Measurements from ENCODE around the gene ZFR2. TPM values are rescaled to one million over a fixed set of nuclear protein-coding genes. Genes with fewer than 3 reads are reported as not detected.

Gene ZFR2
- total RNA-seq, 1 experiment from 2014 or later, result 1.7 TPM

DNA sequence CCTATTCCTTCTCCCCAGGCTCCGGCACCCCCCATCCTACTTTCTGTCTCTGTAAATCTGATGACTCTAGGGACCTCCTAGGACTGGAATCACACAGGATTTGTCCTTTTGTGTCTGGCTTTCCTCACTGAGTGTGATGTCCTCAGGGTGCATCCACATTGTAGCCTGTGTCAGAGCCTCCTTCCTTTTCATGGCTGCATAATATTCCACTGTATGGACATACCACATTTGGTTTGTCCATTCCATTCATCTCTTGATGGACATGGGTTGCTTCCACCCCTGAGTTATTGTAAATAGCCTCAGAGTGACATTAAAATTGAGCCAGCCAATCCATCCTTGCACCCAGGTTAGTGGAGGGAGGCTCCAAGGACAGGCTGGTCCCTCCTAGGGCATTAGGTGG, 41.3 kb upstream of the ZFR2 start:
- CTCF ChIA-PET, result no interaction called here
- H3K4me3 ChIP-seq (ENCODE audit: low read depth, low read length, poor library complexity, severe bottlenecking), result no peak overlapping the region

GRCh38 chr19:3908266-3909054, 39.6 kb upstream of the ZFR2 start:
- Histone ChIP-seq H3K4me3 (ENCODE audit: low read depth, low read length, poor library complexity, severe bottlenecking) (no peak overlapping the region), H3K9me3 (ENCODE audit: low read depth, low read length, poor library complexity, severe bottlenecking) (no peaks in the 10 kb centered on the region), H3K36me3 (ENCODE audit: insufficient read depth, low read length, poor library complexity, severe bottlenecking) (no peaks in the 10 kb centered on the region), H3K27ac (ENCODE audit: low read depth, low read length, poor library complexity, severe bottlenecking) (no peak overlapping the region), H3K4me1 (ENCODE audit: insufficient read depth, low read length, poor library complexity, severe bottlenecking) (no peaks in the 10 kb centered on the region), H3K27me3 (replicated peaks; ENCODE audit: insufficient read depth, low read depth, low read length, poor library complexity) (no peaks in the 10 kb centered on the region)
- intact Hi-C loops (cut with micrococcal nuclease; ENCODE audit: unreplicated experiment), result no loop called here
- no TSS peak for BruUV-seq (replicated peaks)
- CTCF ChIA-PET, result no interaction called here
- POLR2A ChIA-PET (ENCODE audit: low non-redundant PET), result no interaction called here
- TF ChIP-seq CTCF (conservative IDR thresholded peaks at IDR 0.05; ENCODE audit: low read depth, low read length), result no peak
- TF ChIP-seq EZH2 (IDR thresholded peaks at IDR 0.05; ENCODE audit: borderline replicate concordance, low read depth, low read length, poor library complexity, severe bottlenecking), result no peak
- DNase-seq (ENCODE audit: low spot score), result no peak

More for the DNA sequence above, 41.3 kb upstream of the ZFR2 start:
- Histone ChIP-seq H3K4me1 (ENCODE audit: insufficient read depth, low read length, poor library complexity, severe bottlenecking) (no peaks in the 10 kb centered on the region), H3K27me3 (replicated peaks; ENCODE audit: insufficient read depth, low read depth, low read length, poor library complexity) (no peaks in the 10 kb centered on the region), H3K27ac (ENCODE audit: low read depth, low read length, poor library complexity, severe bottlenecking) (no peak overlapping the region), H3K9me3 (ENCODE audit: low read depth, low read length, poor library complexity, severe bottlenecking) (no peaks in the 10 kb centered on the region), H3K36me3 (ENCODE audit: insufficient read depth, low read length, poor library complexity, severe bottlenecking) (no peaks in the 10 kb centered on the region)
- intact Hi-C loops (cut with micrococcal nuclease; ENCODE audit: unreplicated experiment), result no loop called here
- TF ChIP-seq EZH2 (IDR thresholded peaks at IDR 0.05; ENCODE audit: borderline replicate concordance, low read depth, low read length, poor library complexity, severe bottlenecking) (no peak), CTCF (conservative IDR thresholded peaks at IDR 0.05; ENCODE audit: low read depth, low read length) (no peak)
- BruUV-seq (replicated peaks), result no TSS peak
- POLR2A ChIA-PET (ENCODE audit: low non-redundant PET), result no interaction called here
- no peak for DNase-seq (ENCODE audit: low spot score)

DNA sequence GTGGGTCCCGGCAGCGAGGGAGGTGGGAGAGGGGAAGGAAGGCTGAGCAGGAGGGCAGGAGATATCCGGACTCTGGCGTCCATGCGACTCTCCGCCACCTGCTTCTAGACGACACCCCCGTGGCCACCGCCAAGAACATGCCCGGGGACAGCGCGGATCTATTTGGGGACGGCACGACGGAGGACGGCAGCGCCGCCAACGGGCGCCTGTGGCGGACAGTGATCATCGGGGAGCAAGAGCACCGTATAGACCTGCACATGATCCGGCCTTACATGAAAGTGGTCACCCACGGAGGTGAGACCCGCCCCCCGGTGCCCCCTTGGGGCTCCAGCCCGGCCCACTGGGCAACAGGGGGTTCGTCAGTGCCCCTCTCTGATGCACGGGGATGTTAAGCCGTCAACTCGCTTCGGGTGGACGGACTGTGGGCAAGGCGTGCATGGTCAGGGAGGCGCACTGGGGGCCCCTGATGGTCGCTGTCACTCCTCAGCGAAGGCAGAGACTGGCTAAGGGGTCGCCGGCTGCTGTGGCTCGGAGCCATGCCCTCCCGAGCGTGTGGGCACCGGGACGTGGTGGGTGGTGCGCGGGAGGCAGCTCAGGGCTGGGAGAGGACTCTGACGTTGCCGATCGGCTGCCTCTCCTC, 38.9 kb upstream of the ZFR2 start:
- CTCF ChIA-PET, result no interaction called here
- Histone ChIP-seq H3K27ac (ENCODE audit: low read depth, low read length, poor library complexity, severe bottlenecking) (no peak overlapping the region), H3K4me1 (ENCODE audit: insufficient read depth, low read length, poor library complexity, severe bottlenecking) (no peaks in the 10 kb centered on the region), H3K27me3 (replicated peaks; ENCODE audit: insufficient read depth, low read depth, low read length, poor library complexity) (no peaks in the 10 kb centered on the region), H3K4me3 (ENCODE audit: low read depth, low read length, poor library complexity, severe bottlenecking) (no peak overlapping the region), H3K9me3 (ENCODE audit: low read depth, low read length, poor library complexity, severe bottlenecking) (no peaks in the 10 kb centered on the region), H3K36me3 (ENCODE audit: insufficient read depth, low read length, poor library complexity, severe bottlenecking) (no peaks in the 10 kb centered on the region)
- POLR2A ChIA-PET (ENCODE audit: low non-redundant PET), result no interaction called here
- TF ChIP-seq CTCF (conservative IDR thresholded peaks at IDR 0.05; ENCODE audit: low read depth, low read length) (no peak), EZH2 (IDR thresholded peaks at IDR 0.05; ENCODE audit: borderline replicate concordance, low read depth, low read length, poor library complexity, severe bottlenecking) (no peak)
- DNase-seq (ENCODE audit: low spot score), result no peak
- no TSS peak for BruUV-seq (replicated peaks)
- intact Hi-C loops (cut with micrococcal nuclease; ENCODE audit: unreplicated experiment), result no loop called here
